Chondrocyte (in vitro differentiated cells): ENCODE measurements around the gene SCG2. TPM values are rescaled to one million over a fixed set of nuclear protein-coding genes. Genes with fewer than 3 reads are reported as not detected.

Experiments
- DNase-seq: peaks from one replicate; pipeline ENCODE4 v3.0.0; 2021; ENCODE audit warnings: mixed read lengths, low spot score
- H3K27ac Mint-ChIP-seq: one replicate; pipeline ENCODE4 v1.8.0; 2021; ENCODE audit warnings: mild to moderate bottlenecking, moderate library complexity, mixed read lengths; ENCODE audit not compliant: unreplicated experiment
- H3K27me3 Mint-ChIP-seq: 2 replicates; pipeline ENCODE4 v1.8.0; 2021; ENCODE audit warnings: low read depth, mixed read lengths
- H3K36me3 Mint-ChIP-seq: 2 replicates; pipeline ENCODE4 v1.8.0; 2021; ENCODE audit warnings: low read depth, mixed read lengths
- H3K4me1 Mint-ChIP-seq: 2 replicates; pipeline ENCODE4 v1.8.0; 2021; ENCODE audit warnings: low read depth, mild to moderate bottlenecking, mixed read lengths
- H3K4me3 Mint-ChIP-seq: one replicate; pipeline ENCODE4 v1.8.0; 2021; ENCODE audit warnings: mild to moderate bottlenecking, moderate library complexity, mixed read lengths; ENCODE audit not compliant: unreplicated experiment
- H3K9me3 Mint-ChIP-seq: 2 replicates; pipeline ENCODE4 v1.8.0; 2021; ENCODE audit warnings: low read depth, mixed read lengths
- total RNA-seq: library from RNA; stranded (reverse); gene quantifications from 3 replicates; pipeline ENCODE4 v1.2.1, GENCODE V29; 2021
- TF ChIP-seq, protein P1 (sequence below): fragments of 200-600 bp; sonication (generic); IDR thresholded peaks from 2 replicates; pipeline ENCODE4 v1.5.0; 2021; ENCODE audit warnings: antibody characterized with exemption, mild to moderate bottlenecking, moderate library complexity

The SCG2 gene
- total RNA-seq, 1 donor from 2014 or later, result 81.6 TPM

DNA sequence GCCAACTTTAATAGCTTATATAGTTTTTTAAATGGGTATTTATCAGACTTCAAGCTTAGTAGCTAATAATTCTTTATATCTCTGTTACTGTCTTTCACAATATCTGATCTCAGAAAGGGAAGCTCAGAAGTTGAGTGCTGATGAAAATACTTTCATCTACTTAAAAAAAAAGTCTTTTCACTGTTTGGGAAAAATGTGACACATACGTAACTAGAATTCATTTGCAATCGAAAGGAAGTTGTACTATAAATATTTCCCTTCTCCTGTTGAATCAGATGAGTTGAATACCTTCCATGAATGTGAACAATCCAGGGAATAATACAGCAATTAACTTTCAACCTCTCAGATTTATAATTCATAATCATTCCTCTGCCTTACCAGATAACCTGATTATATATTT, 811 bp upstream of the SCG2 start:
- peaks cover 6% of the 10 kb centered on the region for H3K9me3 Mint-ChIP-seq
- H3K27ac Mint-ChIP-seq, result peak overlapping the region; percentile 50
- H3K36me3 Mint-ChIP-seq, result peaks cover 6% of the 10 kb centered on the region
- H3K4me1 Mint-ChIP-seq, result peaks cover 52% of the 10 kb centered on the region
- no peak for DNase-seq
- TF ChIP-seq, protein P1, sequence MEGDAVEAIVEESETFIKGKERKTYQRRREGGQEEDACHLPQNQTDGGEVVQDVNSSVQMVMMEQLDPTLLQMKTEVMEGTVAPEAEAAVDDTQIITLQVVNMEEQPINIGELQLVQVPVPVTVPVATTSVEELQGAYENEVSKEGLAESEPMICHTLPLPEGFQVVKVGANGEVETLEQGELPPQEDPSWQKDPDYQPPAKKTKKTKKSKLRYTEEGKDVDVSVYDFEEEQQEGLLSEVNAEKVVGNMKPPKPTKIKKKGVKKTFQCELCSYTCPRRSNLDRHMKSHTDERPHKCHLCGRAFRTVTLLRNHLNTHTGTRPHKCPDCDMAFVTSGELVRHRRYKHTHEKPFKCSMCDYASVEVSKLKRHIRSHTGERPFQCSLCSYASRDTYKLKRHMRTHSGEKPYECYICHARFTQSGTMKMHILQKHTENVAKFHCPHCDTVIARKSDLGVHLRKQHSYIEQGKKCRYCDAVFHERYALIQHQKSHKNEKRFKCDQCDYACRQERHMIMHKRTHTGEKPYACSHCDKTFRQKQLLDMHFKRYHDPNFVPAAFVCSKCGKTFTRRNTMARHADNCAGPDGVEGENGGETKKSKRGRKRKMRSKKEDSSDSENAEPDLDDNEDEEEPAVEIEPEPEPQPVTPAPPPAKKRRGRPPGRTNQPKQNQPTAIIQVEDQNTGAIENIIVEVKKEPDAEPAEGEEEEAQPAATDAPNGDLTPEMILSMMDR, result no peak
- no peak overlapping the region for H3K4me3 Mint-ChIP-seq
- H3K27me3 Mint-ChIP-seq, result no peaks in the 10 kb centered on the region

DNA sequence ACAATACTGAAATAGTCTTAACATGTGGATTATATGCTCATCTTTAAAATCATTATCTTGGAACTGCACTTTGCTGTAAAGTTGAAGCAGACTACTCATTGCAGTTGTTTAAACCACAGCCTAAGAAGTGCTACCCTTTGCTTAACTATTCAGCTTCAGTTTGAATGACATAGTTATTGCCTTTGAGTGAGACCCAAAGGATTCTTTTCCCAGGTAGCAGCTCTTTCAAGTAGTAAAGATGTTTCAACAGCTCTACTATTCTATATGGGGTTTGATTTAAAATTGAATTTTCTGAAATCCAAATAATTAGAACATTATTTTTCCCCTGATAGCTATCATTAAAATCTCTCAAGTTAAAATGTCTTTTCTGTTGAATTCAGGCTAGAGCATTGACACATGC, 1.1 kb downstream of the SCG2 start:
- H3K4me1 Mint-ChIP-seq, result peaks cover 54% of the 10 kb centered on the region
- no peak overlapping the region for H3K27ac Mint-ChIP-seq

DNA sequence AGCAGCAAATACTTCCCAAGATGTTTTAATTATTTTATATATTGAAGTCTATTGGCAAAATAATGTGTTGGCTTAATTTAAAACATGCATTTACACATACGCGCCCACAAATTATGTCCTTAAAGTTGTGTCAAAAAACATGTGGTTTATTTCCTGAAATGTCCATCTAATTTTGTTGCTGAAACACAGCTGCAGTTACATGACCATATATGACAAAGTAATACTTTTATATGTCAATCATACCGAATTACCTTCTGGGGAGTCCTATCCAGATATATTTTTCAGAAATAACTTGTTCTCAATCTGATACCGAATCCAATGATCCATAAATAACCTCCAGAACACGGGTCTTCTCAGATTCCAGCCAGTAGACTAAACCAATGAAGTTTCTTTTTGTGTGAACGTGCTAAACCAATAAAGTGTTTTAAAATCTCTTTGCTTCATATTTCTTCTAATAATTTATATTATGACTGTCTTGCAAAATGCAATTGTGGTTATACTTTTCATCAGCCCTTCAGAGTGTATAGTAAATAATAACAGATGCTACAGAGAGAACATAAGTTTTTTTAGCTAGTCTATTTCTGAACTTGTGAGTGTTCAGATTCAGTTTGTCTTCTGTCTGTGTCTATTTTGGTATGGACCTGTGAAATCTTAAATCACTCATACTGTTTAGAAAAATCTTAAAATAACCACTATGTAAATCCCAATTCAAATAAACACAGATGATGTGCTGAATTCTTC, 2.4 kb downstream of the SCG2 start:
- Mint-ChIP-seq H3K27ac (peak overlapping the region; percentile 98), H3K9me3 (peaks cover 6% of the 10 kb centered on the region), H3K4me1 (peaks cover 54% of the 10 kb centered on the region), H3K27me3 (no peaks in the 10 kb centered on the region), H3K4me3 (peak overlapping the region; percentile 64), H3K36me3 (peaks cover 9% of the 10 kb centered on the region)
- TF ChIP-seq, protein P1, result no peak
- DNase-seq, result no peak

More for the DNA sequence above, 1.1 kb downstream of the SCG2 start:
- Mint-ChIP-seq H3K4me3 (peak overlapping the region; percentile 66), H3K36me3 (peaks cover 7% of the 10 kb centered on the region), H3K27me3 (no peaks in the 10 kb centered on the region), H3K9me3 (peaks cover 6% of the 10 kb centered on the region)
- TF ChIP-seq, protein P1, result no peak
- DNase-seq, result no peak

DNA sequence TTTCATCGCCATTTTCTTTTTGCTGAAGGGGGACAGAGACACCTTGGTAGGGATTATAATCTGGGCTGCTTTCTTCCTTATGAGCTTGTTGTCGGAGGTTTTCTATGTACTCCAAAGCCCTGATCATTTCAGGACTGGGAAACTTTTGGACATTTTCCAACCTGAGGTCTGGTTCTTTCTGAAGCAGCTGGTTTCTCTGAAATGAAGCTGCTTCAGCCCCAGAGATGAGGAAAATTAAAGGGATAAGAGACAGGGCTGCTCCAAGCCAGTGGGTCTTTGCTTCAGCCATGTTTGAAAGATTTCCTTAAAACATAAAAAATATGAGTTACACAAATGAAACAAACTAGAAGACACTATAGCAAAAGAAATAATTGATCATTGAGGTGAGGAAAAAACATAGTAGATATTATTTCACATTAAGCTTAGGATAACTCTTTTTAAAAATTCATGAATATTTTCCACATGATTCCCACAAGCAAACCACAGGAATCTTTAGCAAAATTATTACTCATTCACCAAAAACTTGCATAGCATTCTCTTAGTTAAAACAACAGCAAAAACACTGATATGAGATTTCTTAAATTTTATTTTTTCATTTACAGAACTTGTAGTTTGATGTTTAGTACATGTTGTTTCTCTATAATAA, 3.0 kb downstream of the SCG2 start:
- H3K27ac Mint-ChIP-seq, result peak overlapping the region; percentile 98
- H3K27me3 Mint-ChIP-seq, result no peaks in the 10 kb centered on the region

DNA sequence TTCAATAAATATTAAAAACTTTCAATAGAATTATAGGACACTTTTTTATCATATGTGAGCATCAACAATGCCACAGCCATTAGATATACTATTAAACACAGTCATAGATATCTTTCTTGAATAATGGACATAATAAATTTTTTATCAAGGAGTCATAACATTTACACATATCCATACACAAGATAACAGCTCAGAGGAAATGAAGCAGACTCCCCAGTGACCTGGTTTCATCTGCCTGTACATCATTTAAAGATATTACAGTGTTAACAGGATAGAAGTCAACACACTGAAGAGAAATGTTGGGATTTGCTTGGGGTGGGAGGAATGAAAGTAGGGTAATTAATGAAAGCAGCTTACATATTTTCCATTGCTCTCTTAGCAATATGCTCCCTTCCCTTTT, 5.1 kb downstream of the SCG2 start:
- TF ChIP-seq, protein P1, result no peak
- Mint-ChIP-seq H3K9me3 (peaks cover 6% of the 10 kb centered on the region), H3K4me3 (no peak overlapping the region), H3K27ac (no peak overlapping the region), H3K27me3 (no peaks in the 10 kb centered on the region), H3K4me1 (peaks cover 44% of the 10 kb centered on the region), H3K36me3 (peaks cover 9% of the 10 kb centered on the region)
- no peak for DNase-seq

More for the DNA sequence above, 3.0 kb downstream of the SCG2 start:
- Mint-ChIP-seq H3K4me3 (peak overlapping the region; percentile 64), H3K36me3 (peaks cover 9% of the 10 kb centered on the region), H3K4me1 (peaks cover 54% of the 10 kb centered on the region), H3K9me3 (peaks cover 6% of the 10 kb centered on the region)
- no peak for DNase-seq
- TF ChIP-seq, protein P1, result no peak
